ENCODE measurements around the gene BTBD9. TPM values are rescaled to one million over a fixed set of nuclear protein-coding genes. Genes with fewer than 3 reads are reported as not detected.

BTBD9 gene
- total RNA-seq, 1 experiment from 2014 or later, result 8.9 TPM

DNA sequence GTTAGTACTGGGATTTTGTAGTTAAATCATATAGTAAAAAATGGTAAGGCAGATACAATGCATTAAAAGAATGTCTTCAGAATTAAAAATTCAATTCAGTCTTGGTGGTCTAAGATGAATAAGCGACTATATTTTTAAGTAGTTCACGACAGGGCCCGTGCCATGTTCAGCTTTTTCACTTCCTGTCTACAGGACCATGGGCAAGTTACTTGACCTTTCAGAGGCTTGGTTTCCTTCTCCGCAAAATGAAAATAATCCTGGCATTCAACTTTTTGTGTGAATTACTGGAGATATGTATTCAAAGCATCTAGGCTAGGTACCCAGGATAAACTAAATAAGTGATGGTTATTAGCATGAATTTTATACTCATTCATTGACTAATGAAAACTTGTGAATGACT, 216.0 kb downstream of the BTBD9 start:
- no peaks in the 10 kb centered on the region for H4K20me1 ChIP-seq (ENCODE audit: control insufficient read depth, insufficient read depth, insufficient read length)
- H3K27me3 ChIP-seq (ENCODE audit: insufficient read depth, low read length), result no peaks in the 10 kb centered on the region
- no peak overlapping the region for H2AK5ac ChIP-seq (ENCODE audit: insufficient read length, low read length)
- no peak overlapping the region for H3K23ac ChIP-seq (ENCODE audit: insufficient read length, low read depth, low read length)
- Mint-ChIP-seq H3K36me3 (ENCODE audit: insufficient read depth in 1 of 3, low read depth in 3 of 3) (no peaks in the 10 kb centered on the region), H3K9me3 (no peaks in the 10 kb centered on the region), H3K4me1 (peaks cover 27 to 29% of the 10 kb centered on the region in 2 experiments), H3K27ac (no peak overlapping the region), H3K4me3 (no peak overlapping the region), H3K27me3 (ENCODE audit: low read depth) (peaks cover 4% of the 10 kb centered on the region)
- no peak overlapping the region for H4K5ac ChIP-seq (ENCODE audit: insufficient read length, low read depth, low read length)
- H3K56ac ChIP-seq (ENCODE audit: insufficient read length, low read depth, low read length), result no peak overlapping the region
- no peaks in the 10 kb centered on the region for H3K9me3 ChIP-seq (ENCODE audit: control insufficient read depth, low read depth, low read length)
- H3K9ac ChIP-seq (ENCODE audit: extremely low read depth, insufficient read length, low read length), result no peak overlapping the region
- no peak overlapping the region for H2BK15ac ChIP-seq (ENCODE audit: low read depth, low read length)
- no peak overlapping the region for H2BK20ac ChIP-seq (ENCODE audit: low read depth, low read length, poor library complexity, severe bottlenecking)
- no CpG with 5 or more reads among the region's 4 CpGs for WGBS (ENCODE audit: extremely low coverage, insufficient read length, low lambda C conversion rate)
- no peaks in the 10 kb centered on the region for H3K79me1 ChIP-seq (ENCODE audit: insufficient read depth, low read depth, low read length, poor library complexity, severe bottlenecking)
- H3K18ac ChIP-seq (ENCODE audit: insufficient read length, low read depth, low read length), result no peak overlapping the region
- TF ChIP-seq, protein P1, sequence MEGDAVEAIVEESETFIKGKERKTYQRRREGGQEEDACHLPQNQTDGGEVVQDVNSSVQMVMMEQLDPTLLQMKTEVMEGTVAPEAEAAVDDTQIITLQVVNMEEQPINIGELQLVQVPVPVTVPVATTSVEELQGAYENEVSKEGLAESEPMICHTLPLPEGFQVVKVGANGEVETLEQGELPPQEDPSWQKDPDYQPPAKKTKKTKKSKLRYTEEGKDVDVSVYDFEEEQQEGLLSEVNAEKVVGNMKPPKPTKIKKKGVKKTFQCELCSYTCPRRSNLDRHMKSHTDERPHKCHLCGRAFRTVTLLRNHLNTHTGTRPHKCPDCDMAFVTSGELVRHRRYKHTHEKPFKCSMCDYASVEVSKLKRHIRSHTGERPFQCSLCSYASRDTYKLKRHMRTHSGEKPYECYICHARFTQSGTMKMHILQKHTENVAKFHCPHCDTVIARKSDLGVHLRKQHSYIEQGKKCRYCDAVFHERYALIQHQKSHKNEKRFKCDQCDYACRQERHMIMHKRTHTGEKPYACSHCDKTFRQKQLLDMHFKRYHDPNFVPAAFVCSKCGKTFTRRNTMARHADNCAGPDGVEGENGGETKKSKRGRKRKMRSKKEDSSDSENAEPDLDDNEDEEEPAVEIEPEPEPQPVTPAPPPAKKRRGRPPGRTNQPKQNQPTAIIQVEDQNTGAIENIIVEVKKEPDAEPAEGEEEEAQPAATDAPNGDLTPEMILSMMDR (conservative IDR thresholded peaks at IDR 0.05), result no peak
- no peak overlapping the region for H2BK12ac ChIP-seq (ENCODE audit: insufficient read length, low read depth, low read length)
- H3K4ac ChIP-seq (ENCODE audit: low read depth, low read length), result no peak overlapping the region
- DNase-seq, result no peak
- no peak overlapping the region for H4K91ac ChIP-seq (ENCODE audit: insufficient read length, low read depth, low read length)
- H3T11ph ChIP-seq (ENCODE audit: low read length), result no peak overlapping the region
- H3K4me2 ChIP-seq (ENCODE audit: insufficient read depth, insufficient read length, low read length), result no peak overlapping the region
- H3K4me1 ChIP-seq (ENCODE audit: insufficient read depth, low read length), result peaks cover 7% of the 10 kb centered on the region
- H3K14ac ChIP-seq (ENCODE audit: insufficient read depth, low read length), result no peak overlapping the region
- H3K27ac ChIP-seq (ENCODE audit: insufficient read length, low read depth, low read length), result no peak overlapping the region
- H4K8ac ChIP-seq (replicated peaks; ENCODE audit: insufficient read length, low read depth, low read length), result no peak overlapping the region
- H2BK5ac ChIP-seq (ENCODE audit: insufficient read length, low read length), result no peak overlapping the region
- no peak overlapping the region for H2BK120ac ChIP-seq (ENCODE audit: low read depth, low read length, poor library complexity, severe bottlenecking)
- no peak overlapping the region for H2AFZ ChIP-seq (ENCODE audit: low read length)
- H3K79me2 ChIP-seq (ENCODE audit: insufficient read depth, low read length), result no peaks in the 10 kb centered on the region
- no peaks in the 10 kb centered on the region for H3K23me2 ChIP-seq (ENCODE audit: insufficient read length, low read depth, low read length, poor library complexity, severe bottlenecking)

Data from H9 (cell line).